Activated B cell treated with CpG ODN at 0.5 μM for 24 hours (primary cell): Measurements from ENCODE around the gene DOCK1. TPM values are rescaled to one million over a fixed set of nuclear protein-coding genes. Genes with fewer than 3 reads are reported as not detected.

ENCODE experiments used
- ATAC-seq: fragments of 200-7000 bp; cut with Tn5 transposase; one replicate; pipeline ENCODE4 v1.10.0; 2021; ENCODE audit warnings: low read depth, mild to moderate bottlenecking, moderate library complexity
- CTCF ChIA-PET: fragments of 350-600 bp; sonication (Branson Sonifier 250); formaldehyde crosslinking; loops from one replicate; lab custom pipeline; 2021; ENCODE audit warnings: antibody characterized with exemption; lab: Charles Lee
- POLR2A ChIA-PET: fragments of 350-600 bp; sonication (Branson Sonifier 250); formaldehyde crosslinking; loops from one replicate; lab custom pipeline; 2021; ENCODE audit warnings: antibody characterized with exemption; lab: Charles Lee
- DNase-seq: peaks from one replicate; pipeline ENCODE4 v3.0.0; 2022
- H3K27ac Mint-ChIP-seq: one replicate; pipeline ENCODE4 v1.8.0; 2020; ENCODE audit warnings: mixed read lengths
- H3K27me3 Mint-ChIP-seq: one replicate; pipeline ENCODE4 v1.8.0; 2021; ENCODE audit warnings: mixed read lengths
- H3K36me3 Mint-ChIP-seq: one replicate; pipeline ENCODE4 v1.8.0; 2021; ENCODE audit warnings: low read depth, mixed read lengths
- H3K4me1 Mint-ChIP-seq: one replicate; pipeline ENCODE4 v1.8.0; 2021; ENCODE audit warnings: mixed read lengths
- H3K4me3 Mint-ChIP-seq: one replicate; pipeline ENCODE4 v1.8.0; 2020; ENCODE audit warnings: mild to moderate bottlenecking, mixed read lengths
- H3K9me3 Mint-ChIP-seq: one replicate; pipeline ENCODE4 v1.8.0; 2020; ENCODE audit warnings: mixed read lengths
- intact Hi-C: fragments of 100-400 bp; cut with micrococcal nuclease; formaldehyde crosslinking; loops from one replicate; pipeline ENCODE4 v1.15.1; 2024
- total RNA-seq: library from RNA; stranded (reverse); gene quantifications from 2 replicates; pipeline ENCODE4 v1.2.3, GENCODE V29; 2022
- TF ChIP-seq, protein P1 (sequence below): fragments of 200-600 bp; IDR thresholded peaks from one replicate; pipeline ENCODE4 v1.8.0; 2022; ENCODE audit warnings: antibody characterized with exemption, mild to moderate bottlenecking

DOCK1 gene
- total RNA-seq, 1 donor from 2014 or later, result not detected

DNA sequence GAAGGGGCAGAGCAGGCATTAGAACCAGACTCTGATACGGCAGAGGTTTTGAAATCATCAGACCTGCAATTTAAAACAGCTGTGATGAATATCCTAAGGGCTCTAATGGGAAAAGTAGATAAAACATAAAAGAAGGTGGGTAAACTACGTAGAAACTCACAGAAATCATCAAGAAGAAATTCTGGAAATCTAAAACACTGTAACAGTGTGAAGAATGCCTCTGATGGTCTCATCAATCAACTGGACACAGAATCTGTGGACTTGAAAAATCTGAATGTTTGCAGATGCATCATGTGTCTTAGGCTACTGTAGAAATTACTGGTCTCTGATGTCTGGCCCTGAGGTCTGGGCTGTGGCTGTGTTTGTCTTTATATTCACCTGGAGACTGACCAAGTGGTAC lies 470.8 kb downstream of the DOCK1 start:
- no peaks in the 10 kb centered on the region for H3K36me3 Mint-ChIP-seq
- H3K27ac Mint-ChIP-seq, result no peak overlapping the region
- no peaks in the 10 kb centered on the region for H3K27me3 Mint-ChIP-seq

DNA sequence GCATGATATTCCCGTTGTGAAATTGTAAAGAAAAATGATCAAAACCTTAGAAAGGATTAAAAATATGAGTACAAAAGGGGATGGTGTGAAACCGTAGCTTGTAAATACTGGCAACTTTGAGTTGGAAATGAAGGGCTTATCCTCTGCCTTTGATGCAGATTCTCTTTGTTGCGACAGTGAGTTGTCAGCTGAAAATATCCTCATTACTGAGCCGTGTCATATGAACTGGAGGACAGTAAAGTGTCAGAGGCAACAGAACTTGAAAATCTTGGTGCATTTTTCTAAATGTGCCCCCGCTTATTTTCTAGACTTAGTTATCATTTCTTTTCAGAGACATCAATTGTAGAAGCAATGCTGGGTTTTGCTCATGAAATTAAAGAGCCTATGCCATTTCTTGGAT lies 473.4 kb downstream of the DOCK1 start:
- H3K4me1 Mint-ChIP-seq, result no peaks in the 10 kb centered on the region
- H3K4me3 Mint-ChIP-seq, result no peak overlapping the region
- H3K27ac Mint-ChIP-seq, result no peak overlapping the region
- H3K9me3 Mint-ChIP-seq, result no peaks in the 10 kb centered on the region
- TF ChIP-seq, protein P1, sequence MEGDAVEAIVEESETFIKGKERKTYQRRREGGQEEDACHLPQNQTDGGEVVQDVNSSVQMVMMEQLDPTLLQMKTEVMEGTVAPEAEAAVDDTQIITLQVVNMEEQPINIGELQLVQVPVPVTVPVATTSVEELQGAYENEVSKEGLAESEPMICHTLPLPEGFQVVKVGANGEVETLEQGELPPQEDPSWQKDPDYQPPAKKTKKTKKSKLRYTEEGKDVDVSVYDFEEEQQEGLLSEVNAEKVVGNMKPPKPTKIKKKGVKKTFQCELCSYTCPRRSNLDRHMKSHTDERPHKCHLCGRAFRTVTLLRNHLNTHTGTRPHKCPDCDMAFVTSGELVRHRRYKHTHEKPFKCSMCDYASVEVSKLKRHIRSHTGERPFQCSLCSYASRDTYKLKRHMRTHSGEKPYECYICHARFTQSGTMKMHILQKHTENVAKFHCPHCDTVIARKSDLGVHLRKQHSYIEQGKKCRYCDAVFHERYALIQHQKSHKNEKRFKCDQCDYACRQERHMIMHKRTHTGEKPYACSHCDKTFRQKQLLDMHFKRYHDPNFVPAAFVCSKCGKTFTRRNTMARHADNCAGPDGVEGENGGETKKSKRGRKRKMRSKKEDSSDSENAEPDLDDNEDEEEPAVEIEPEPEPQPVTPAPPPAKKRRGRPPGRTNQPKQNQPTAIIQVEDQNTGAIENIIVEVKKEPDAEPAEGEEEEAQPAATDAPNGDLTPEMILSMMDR, result no peak
- H3K27me3 Mint-ChIP-seq, result no peaks in the 10 kb centered on the region
- CTCF ChIA-PET, result no interaction called here
- no peaks in the 10 kb centered on the region for H3K36me3 Mint-ChIP-seq
- intact Hi-C loops, result no loop called here
- POLR2A ChIA-PET, result no interaction called here
- no peak for DNase-seq
- ATAC-seq, result no peak

More for the DNA sequence above, 470.8 kb downstream of the DOCK1 start:
- H3K4me1 Mint-ChIP-seq, result no peaks in the 10 kb centered on the region
- H3K4me3 Mint-ChIP-seq, result no peak overlapping the region
- ATAC-seq, result no peak
- ChIA-PET POLR2A (no interaction called here), CTCF (no interaction called here)
- no peak for DNase-seq
- intact Hi-C loops, result no loop called here
- TF ChIP-seq, protein P1, result no peak
- no peaks in the 10 kb centered on the region for H3K9me3 Mint-ChIP-seq

DNA sequence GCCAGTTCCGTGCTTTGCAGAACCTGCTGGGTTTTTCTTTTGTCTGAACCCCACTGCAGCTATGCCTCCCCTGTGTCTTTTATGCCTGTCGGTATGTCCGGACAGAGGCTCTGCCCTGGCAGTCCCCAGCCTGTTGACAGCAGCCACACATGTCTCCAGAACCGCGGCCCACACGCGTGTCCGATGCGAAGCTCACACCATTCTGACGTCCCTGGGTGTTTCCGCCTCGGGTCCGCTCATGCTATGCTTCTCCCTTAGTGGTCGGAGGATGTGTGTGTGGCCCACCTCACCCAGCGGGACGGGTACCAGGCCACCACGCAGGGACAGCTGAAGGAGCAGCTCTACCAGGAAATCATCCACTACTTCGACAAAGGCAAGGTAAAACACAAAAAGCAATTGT lies 479.3 kb downstream of the DOCK1 start:
- Mint-ChIP-seq H3K9me3 (no peaks in the 10 kb centered on the region), H3K27ac (no peak overlapping the region), H3K27me3 (no peaks in the 10 kb centered on the region), H3K4me3 (no peak overlapping the region), H3K36me3 (no peaks in the 10 kb centered on the region), H3K4me1 (no peaks in the 10 kb centered on the region)
- DNase-seq (no peak), ATAC-seq (no peak)
- intact Hi-C loops, result no loop called here
- CTCF ChIA-PET, result no interaction called here
- TF ChIP-seq, protein P1, result no peak
- POLR2A ChIA-PET, result no interaction called here

DNA sequence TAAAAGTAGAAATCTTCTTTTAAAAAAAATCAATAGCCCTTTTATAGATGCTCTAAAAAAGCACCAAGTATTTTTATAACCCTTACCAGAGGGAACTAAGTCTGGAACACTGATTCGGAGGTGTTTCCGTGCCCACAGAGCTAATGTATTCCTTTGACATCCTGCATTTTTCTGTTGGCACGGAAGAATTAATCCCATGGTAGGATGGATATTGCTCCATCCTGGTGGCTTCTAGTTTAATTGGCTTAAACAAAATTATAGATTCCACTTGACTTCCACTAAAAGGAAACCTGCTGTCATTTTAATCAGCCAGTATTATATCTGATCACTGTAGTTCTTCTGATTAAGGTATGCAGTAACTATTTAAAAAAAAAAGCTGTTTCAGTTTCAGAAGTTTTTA lies 479.8 kb downstream of the DOCK1 start:
- Mint-ChIP-seq H3K27me3 (no peaks in the 10 kb centered on the region), H3K36me3 (no peaks in the 10 kb centered on the region), H3K27ac (no peak overlapping the region), H3K9me3 (no peaks in the 10 kb centered on the region), H3K4me1 (no peaks in the 10 kb centered on the region), H3K4me3 (no peak overlapping the region)
- POLR2A ChIA-PET, result no interaction called here
- DNase-seq, result no peak
- ATAC-seq, result no peak
- TF ChIP-seq, protein P1, result no peak
- intact Hi-C loops, result no loop called here
- CTCF ChIA-PET, result no interaction called here

DNA sequence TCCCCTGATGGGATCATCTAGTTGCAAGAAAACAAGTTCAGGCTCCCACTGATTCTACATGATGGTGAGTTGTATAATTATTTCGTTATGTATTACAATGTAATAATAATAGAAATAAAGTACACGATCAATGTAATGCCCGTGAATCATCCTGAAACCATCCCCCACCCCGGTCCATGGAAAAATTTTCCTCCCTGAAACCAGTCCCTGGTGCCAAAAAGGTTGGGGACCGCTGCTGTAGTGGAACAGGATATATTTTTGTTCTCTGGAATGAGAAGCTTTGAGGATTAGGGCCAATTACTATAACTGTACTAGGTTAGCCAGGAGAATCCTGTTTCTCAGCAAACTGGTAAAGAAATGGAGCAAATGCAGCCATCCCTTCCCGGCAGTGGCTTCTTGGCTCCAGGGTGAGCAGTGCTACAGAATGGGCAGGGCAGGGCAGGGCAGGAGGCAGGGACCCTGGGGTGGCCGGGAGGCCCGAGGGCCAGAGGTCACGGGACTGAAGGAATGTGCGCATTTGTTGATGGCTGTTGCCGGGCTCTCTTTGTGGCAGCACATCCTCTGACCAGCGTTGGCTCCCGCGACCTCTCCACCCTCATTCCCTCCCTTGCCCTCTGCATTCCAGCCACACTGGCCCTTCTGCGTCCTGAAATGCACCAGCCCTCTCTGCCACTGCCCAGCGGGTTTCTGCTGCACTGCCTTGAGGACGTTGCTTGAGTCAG lies 481.5 kb downstream of the DOCK1 start:
- Mint-ChIP-seq H3K27ac (no peak overlapping the region), H3K4me1 (no peaks in the 10 kb centered on the region), H3K4me3 (no peak overlapping the region), H3K36me3 (no peaks in the 10 kb centered on the region), H3K9me3 (no peaks in the 10 kb centered on the region), H3K27me3 (no peaks in the 10 kb centered on the region)
- intact Hi-C loops, result no loop called here
- CTCF ChIA-PET, result no interaction called here
- no peak for DNase-seq
- POLR2A ChIA-PET, result no interaction called here
- ATAC-seq, result no peak
- TF ChIP-seq, protein P1, result no peak
